Measurements from ENCODE around the gene PRPF6.
A peak's percentile ranks its signal among the peaks of the same experiment; 100 is the strongest.

PRPF6 gene

DNA sequence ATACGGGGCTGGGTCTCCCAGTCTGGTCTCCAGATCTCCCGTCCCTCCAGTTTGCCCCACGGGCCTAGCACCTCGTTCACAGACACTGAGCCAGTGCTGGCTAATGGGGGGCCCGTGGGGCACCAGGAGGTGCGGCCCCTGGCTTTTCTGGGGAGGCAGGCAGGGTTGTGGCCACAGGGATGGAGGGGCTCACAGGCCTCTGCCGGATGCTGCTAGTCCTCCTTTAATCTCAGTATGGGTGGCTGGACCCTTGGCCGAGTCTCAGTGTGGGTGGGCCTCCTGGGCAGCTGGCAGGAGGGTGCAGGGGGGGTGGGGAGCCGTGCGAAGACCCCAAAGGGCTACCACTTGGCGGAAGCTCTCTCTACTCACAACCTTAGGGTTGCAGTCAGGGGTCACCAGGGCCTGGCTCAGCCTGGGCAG is 70.1 kb downstream of the PRPF6 start:
- Histone ChIP-seq H3K4me3 (ENCODE audit: low read depth, low read length) (no peak overlapping the region), H3K27me3 (ENCODE audit: control insufficient read depth, insufficient read depth, low read length) (peaks cover 50% of the 10 kb centered on the region), H3K9ac (ENCODE audit: low read length) (no peak overlapping the region), H3K9me3 (ENCODE audit: control insufficient read depth, insufficient read depth, low read depth, low read length) (no peaks in the 10 kb centered on the region), H3K4me1 (ENCODE audit: control insufficient read depth, insufficient read depth, low read length) (peaks cover 32% of the 10 kb centered on the region), H3K27ac (ENCODE audit: low read depth, low read length) (no peak overlapping the region), H3K36me3 (ENCODE audit: control insufficient read depth, insufficient read depth, low read length) (no peaks in the 10 kb centered on the region)

DNA sequence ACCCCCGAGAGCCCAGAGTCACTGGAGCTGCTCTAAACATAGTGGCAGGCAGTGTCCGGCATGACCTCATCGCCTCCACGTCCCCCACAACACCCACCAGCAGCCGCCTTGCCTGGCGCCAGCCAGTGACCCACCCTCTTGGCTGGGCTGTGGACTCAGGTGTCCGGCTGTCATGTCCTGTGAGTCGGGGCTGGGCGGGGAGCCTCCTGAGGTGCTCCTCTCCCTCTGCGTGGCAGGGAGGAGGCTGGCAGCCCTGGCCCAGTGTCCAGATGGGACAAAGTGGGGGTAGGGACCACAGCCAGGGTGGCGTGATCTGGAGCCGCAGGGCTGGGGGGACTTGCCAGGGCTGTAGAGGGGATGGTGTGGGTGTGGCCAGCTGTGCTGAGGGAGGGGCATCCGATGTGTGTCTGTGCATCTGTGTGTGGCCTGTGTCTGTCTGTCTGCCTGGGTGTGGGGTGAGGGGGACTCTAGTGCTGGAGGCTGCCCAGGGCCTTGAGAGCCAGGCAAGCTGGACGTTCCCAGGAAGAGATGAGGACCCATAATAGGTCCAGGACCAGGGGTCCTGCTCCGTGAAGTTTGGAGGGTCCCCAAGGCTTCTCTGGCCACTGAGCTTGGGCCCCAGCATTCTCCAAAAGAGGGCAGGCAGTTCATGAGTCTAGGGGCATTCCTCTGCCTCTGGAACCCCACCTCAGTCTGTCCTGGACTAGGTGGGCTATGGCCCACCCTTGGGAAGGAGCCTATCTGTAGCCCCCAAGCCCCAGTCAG is 70.8 kb downstream of the PRPF6 start:
- Histone ChIP-seq H3K36me3 (ENCODE audit: control insufficient read depth, insufficient read depth, low read length) (no peaks in the 10 kb centered on the region), H3K4me1 (ENCODE audit: control insufficient read depth, insufficient read depth, low read length) (peaks cover 36% of the 10 kb centered on the region), H3K9me3 (ENCODE audit: control insufficient read depth, insufficient read depth, low read depth, low read length) (no peaks in the 10 kb centered on the region), H3K4me3 (ENCODE audit: low read depth, low read length) (no peak overlapping the region), H3K9ac (ENCODE audit: low read length) (no peak overlapping the region), H3K27me3 (ENCODE audit: control insufficient read depth, insufficient read depth, low read length) (peaks cover 43% of the 10 kb centered on the region), H3K27ac (ENCODE audit: low read depth, low read length) (no peak overlapping the region)

DNA sequence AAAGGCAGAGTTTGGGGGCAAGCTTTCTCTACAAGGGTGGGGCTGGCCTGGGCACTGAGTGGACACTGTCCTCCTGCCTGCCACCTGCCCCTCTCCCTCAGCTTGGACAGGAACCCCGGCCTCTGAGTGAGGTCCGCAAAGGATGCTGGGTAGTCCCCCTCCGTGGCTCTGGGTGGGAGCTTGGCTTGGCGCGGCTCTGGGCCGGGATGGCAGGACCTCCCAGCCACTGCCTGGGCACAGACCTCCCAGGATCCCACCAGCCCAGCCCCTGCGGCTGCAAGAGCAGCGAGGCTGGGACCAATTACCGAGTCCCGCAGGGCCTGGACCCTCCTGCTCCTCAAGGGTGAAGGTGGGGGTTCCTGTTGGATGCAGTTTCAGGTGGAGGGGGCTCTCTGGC is 71.4 kb downstream of the PRPF6 start:
- Histone ChIP-seq H3K9ac (ENCODE audit: low read length) (no peak overlapping the region), H3K4me3 (ENCODE audit: low read depth, low read length) (no peak overlapping the region), H3K4me1 (ENCODE audit: control insufficient read depth, insufficient read depth, low read length) (peaks cover 42% of the 10 kb centered on the region), H3K36me3 (ENCODE audit: control insufficient read depth, insufficient read depth, low read length) (no peaks in the 10 kb centered on the region), H3K9me3 (ENCODE audit: control insufficient read depth, insufficient read depth, low read depth, low read length) (no peaks in the 10 kb centered on the region), H3K27me3 (ENCODE audit: control insufficient read depth, insufficient read depth, low read length) (peaks cover 37% of the 10 kb centered on the region), H3K27ac (ENCODE audit: low read depth, low read length) (no peak overlapping the region)

- Histone ChIP-seq H3K9me3 (ENCODE audit: control insufficient read depth, insufficient read depth, low read depth, low read length) (no peaks in the 10 kb centered on the region), H3K9ac (ENCODE audit: low read length) (no peak overlapping the region), H3K27me3 (ENCODE audit: control insufficient read depth, insufficient read depth, low read length) (peaks cover 28% of the 10 kb centered on the region), H3K4me3 (ENCODE audit: low read depth, low read length) (no peak overlapping the region), H3K36me3 (ENCODE audit: control insufficient read depth, insufficient read depth, low read length) (no peaks in the 10 kb centered on the region), H3K4me1 (ENCODE audit: control insufficient read depth, insufficient read depth, low read length) (peaks cover 46% of the 10 kb centered on the region), H3K27ac (ENCODE audit: low read depth, low read length) (no peak overlapping the region)
Observed at GRCh38 chr20:64052987-64053840, 72.3 kb downstream of the PRPF6 start.

GRCh38 chr20:64053841-64054661 is 73.1 kb downstream of the PRPF6 start:
- H3K27me3 ChIP-seq (ENCODE audit: control insufficient read depth, insufficient read depth, low read length) = peaks cover 22% of the 10 kb centered on the region

DNA sequence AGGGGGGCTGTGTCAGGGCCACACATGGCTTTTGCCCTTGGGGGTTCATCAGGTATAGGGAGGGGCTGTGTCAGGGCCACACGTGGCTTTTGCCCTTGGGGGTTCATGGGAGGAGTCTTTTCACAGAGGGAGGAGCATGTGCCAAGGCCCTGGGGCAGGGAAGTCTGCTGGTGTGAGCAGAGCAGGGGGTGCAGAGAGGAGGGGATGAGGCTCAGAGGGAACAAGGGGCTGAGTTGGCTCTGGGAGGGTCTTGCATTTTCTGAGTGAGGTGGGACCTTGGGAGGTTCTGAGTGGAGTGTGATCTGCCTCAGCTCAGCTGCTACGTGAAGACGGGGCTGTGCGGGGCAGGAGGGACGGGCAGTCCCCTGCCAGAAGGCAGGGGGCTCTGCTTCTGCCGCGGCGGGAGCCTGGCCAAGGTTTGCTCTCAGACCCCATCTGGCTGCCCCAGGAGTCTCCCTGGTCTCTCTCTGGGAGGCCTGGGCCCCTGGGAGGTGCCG is 74.5 kb downstream of the PRPF6 start:
- peaks cover 14% of the 10 kb centered on the region for H3K27me3 ChIP-seq (ENCODE audit: control insufficient read depth, insufficient read depth, low read length)
- no peaks in the 10 kb centered on the region for H3K9me3 ChIP-seq (ENCODE audit: control insufficient read depth, insufficient read depth, low read depth, low read length)
- H3K36me3 ChIP-seq (ENCODE audit: control insufficient read depth, insufficient read depth, low read length) = no peaks in the 10 kb centered on the region
- H3K4me1 ChIP-seq (ENCODE audit: control insufficient read depth, insufficient read depth, low read length) = peaks cover 39% of the 10 kb centered on the region
- no peak overlapping the region for H3K4me3 ChIP-seq (ENCODE audit: low read depth, low read length)
- no peak overlapping the region for H3K27ac ChIP-seq (ENCODE audit: low read depth, low read length)
- no peak overlapping the region for H3K9ac ChIP-seq (ENCODE audit: low read length)

More at GRCh38 chr20:64053841-64054661, 73.1 kb downstream of the PRPF6 start:
- no peaks in the 10 kb centered on the region for H3K36me3 ChIP-seq (ENCODE audit: control insufficient read depth, insufficient read depth, low read length)
- no peaks in the 10 kb centered on the region for H3K9me3 ChIP-seq (ENCODE audit: control insufficient read depth, insufficient read depth, low read depth, low read length)
- 0 out of 2 replicates have a peak overlapping the region, but pooled peaks have one; percentile 1 for H3K4me3 ChIP-seq (ENCODE audit: low read depth, low read length)
- peak overlapping the region; percentile 30 for H3K9ac ChIP-seq (ENCODE audit: low read length)
- peaks cover 46% of the 10 kb centered on the region for H3K4me1 ChIP-seq (ENCODE audit: control insufficient read depth, insufficient read depth, low read length)
- peak overlapping the region; percentile 41; the same call in 1 of the 2 replicates for H3K27ac ChIP-seq (ENCODE audit: low read depth, low read length)

GRCh38 chr20:64055893-64056638 is 75.1 kb downstream of the PRPF6 start:
- Histone ChIP-seq H3K4me1 (ENCODE audit: control insufficient read depth, insufficient read depth, low read length) (peaks cover 35% of the 10 kb centered on the region), H3K9ac (ENCODE audit: low read length) (no peak overlapping the region), H3K9me3 (ENCODE audit: control insufficient read depth, insufficient read depth, low read depth, low read length) (no peaks in the 10 kb centered on the region), H3K27ac (ENCODE audit: low read depth, low read length) (no peak overlapping the region), H3K36me3 (ENCODE audit: control insufficient read depth, insufficient read depth, low read length) (no peaks in the 10 kb centered on the region), H3K27me3 (ENCODE audit: control insufficient read depth, insufficient read depth, low read length) (peaks cover 8% of the 10 kb centered on the region), H3K4me3 (ENCODE audit: low read depth, low read length) (no peak overlapping the region)

GRCh38 chr20:64056639-64056888 is 75.6 kb downstream of the PRPF6 start:
- Histone ChIP-seq H3K4me3 (ENCODE audit: low read depth, low read length) (no peak overlapping the region), H3K36me3 (ENCODE audit: control insufficient read depth, insufficient read depth, low read length) (no peaks in the 10 kb centered on the region), H3K27me3 (ENCODE audit: control insufficient read depth, insufficient read depth, low read length) (peaks cover 3% of the 10 kb centered on the region), H3K27ac (ENCODE audit: low read depth, low read length) (no peak overlapping the region), H3K4me1 (ENCODE audit: control insufficient read depth, insufficient read depth, low read length) (peaks cover 35% of the 10 kb centered on the region), H3K9ac (ENCODE audit: low read length) (no peak overlapping the region), H3K9me3 (ENCODE audit: control insufficient read depth, insufficient read depth, low read depth, low read length) (no peaks in the 10 kb centered on the region)

- Histone ChIP-seq H3K27me3 (ENCODE audit: control insufficient read depth, insufficient read depth, low read length) (no peaks in the 10 kb centered on the region), H3K4me3 (ENCODE audit: low read depth, low read length) (peak overlapping the region; percentile 32; the same call in 1 of the 2 replicates), H3K9me3 (ENCODE audit: control insufficient read depth, insufficient read depth, low read depth, low read length) (no peaks in the 10 kb centered on the region), H3K36me3 (ENCODE audit: control insufficient read depth, insufficient read depth, low read length) (no peaks in the 10 kb centered on the region), H3K4me1 (ENCODE audit: control insufficient read depth, insufficient read depth, low read length) (peaks cover 37% of the 10 kb centered on the region), H3K27ac (ENCODE audit: low read depth, low read length) (no peak overlapping the region), H3K9ac (ENCODE audit: low read length) (no peak overlapping the region)
Observed at GRCh38 chr20:64056889-64057627, 76.1 kb downstream of the PRPF6 start.

All from HUES6 (cell line).